ENCODE measurements around the gene CLCN7.

DNA sequence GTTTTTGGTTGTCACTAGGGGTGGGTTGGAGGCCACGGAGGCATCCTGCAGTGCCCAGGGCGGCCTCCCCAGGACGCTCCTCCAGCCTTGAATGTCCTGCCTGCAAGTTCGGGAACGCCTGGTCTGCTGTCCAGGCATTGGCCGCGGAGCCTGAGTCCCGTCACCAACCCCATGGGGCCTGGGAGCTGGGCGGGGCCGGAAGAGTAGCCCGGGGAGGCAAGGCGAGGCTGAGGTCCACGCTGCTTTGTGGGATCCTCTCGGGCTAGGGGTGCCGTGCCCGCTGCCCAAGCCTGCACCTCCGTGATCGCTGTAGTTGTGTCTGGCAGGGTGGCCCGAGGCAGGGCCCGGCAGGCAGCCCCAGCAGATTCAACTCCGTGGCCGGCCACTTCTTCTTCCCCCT, 31.1 kb upstream of the CLCN7 start:
- no peak for TF ChIP-seq CTCF (IDR thresholded peaks at IDR 0.05; ENCODE audit: control extremely low read depth in 1 of 3, insufficient read depth in 1 of 3, low read depth in 1 of 3, low read length in 3 of 3)
- no peak for TF ChIP-seq JUND (IDR thresholded peaks at IDR 0.05; ENCODE audit: low read length)
- no peak for TF ChIP-seq CEBPB (IDR thresholded peaks at IDR 0.05; ENCODE audit: low read depth, low read length)
- no peak for TF ChIP-seq EGR1 (IDR thresholded peaks at IDR 0.05; ENCODE audit: borderline replicate concordance, low read depth, low read length)
